Ishikawa (cell line): ENCODE data around the gene ADIPOQ.
A peak's percentile ranks its signal among the peaks of the same experiment; 100 is the strongest.

Experiments used
- CEBPB ChIP-seq: IDR thresholded peaks from 2 replicates; pipeline ENCODE4 v1.6.1; 2012
- CREB1 ChIP-seq: IDR thresholded peaks from 2 replicates; pipeline ENCODE4 v1.6.1; 2012; ENCODE audit warnings: low read depth
- EGR1 ChIP-seq: IDR thresholded peaks from 2 replicates; pipeline ENCODE4 v1.6.1; 2012
- EP300 ChIP-seq: IDR thresholded peaks from 2 replicates; pipeline ENCODE4 v1.6.1; 2012; ENCODE audit warnings: borderline replicate concordance
- FOXM1 ChIP-seq: IDR thresholded peaks from 2 replicates; pipeline ENCODE4 v1.6.1; 2012; ENCODE audit warnings: low read depth, borderline replicate concordance
- NFIC ChIP-seq: IDR thresholded peaks from 2 replicates; pipeline ENCODE4 v1.6.1; 2012
- RAD21 ChIP-seq: IDR thresholded peaks from 2 replicates; pipeline ENCODE4 v1.6.1; 2012; ENCODE audit warnings: low read depth
- TAF1 ChIP-seq: IDR thresholded peaks from 2 replicates; pipeline ENCODE4 v1.6.1; 2012; ENCODE audit warnings: low read depth, mild to moderate bottlenecking
- TCF12 ChIP-seq: IDR thresholded peaks from 2 replicates; pipeline ENCODE4 v1.6.1; 2012; ENCODE audit warnings: low read depth
- TEAD4 ChIP-seq: IDR thresholded peaks from 2 replicates; pipeline ENCODE4 v1.6.1; 2012
- USF1 ChIP-seq: IDR thresholded peaks from 2 replicates; pipeline ENCODE4 v1.6.1; 2012
- YY1 ChIP-seq: IDR thresholded peaks from 2 replicates; pipeline ENCODE4 v1.6.1; 2012; ENCODE audit warnings: low read depth
- ZBTB7A ChIP-seq: IDR thresholded peaks from 2 replicates; pipeline ENCODE4 v1.6.1; 2012; ENCODE audit warnings: low read depth
- TF ChIP-seq, protein P1 (sequence below): IDR thresholded peaks from 2 replicates; pipeline ENCODE4 v1.6.1; 2012
- TF ChIP-seq, protein P2 (sequence below): IDR thresholded peaks from 2 replicates; pipeline ENCODE4 v1.6.1; 2012; ENCODE audit warnings: low read depth, mild to moderate bottlenecking

The ADIPOQ gene

DNA sequence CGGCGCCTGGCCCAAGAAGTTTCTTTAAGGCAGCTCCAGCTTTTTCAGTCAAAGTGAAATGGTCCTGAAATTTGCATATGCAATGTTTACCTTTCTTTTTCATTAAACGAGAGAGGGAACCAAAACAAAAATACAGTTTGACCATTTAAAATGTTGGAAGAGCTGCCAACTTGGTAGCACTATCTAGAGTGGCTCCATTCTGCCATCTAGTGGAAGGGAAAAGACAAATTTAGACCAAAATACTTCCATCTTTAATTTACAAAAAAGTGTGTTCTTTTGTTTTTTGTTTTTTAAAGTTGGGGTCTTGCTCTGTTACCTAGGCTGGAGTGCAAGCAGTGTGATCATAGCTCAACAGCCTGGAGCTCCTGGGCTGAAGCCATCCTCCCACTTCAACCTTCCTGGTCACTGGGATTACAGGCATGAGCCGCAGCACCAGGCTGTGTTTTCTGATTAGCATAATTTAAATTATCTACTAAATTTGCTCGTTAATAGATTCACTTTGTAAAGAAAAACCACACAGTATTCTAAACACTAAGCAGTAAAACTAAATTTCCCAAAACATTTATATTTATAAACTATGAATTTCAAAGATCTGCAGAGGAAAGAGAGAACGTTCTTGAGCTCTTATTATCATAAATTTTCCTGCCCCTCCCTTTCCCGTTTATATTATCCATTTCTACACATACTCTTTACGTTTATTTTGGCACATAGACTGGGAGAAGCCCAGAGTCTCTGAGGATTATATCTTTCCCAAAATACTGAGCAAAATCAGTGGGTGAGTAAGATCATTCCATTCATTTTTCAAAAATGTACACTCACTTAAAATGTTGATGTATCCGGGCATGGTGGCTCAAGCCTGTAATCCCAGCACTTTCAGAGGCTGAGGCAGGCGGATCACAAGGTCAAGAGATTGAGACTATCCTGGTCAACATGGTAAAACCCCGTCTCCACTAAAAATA, 20.8 kb upstream of the ADIPOQ start:
- TF ChIP-seq YY1: 0 out of 2 replicates have a peak, but pooled peaks have one; percentile 45
- TF ChIP-seq NFIC: peak; percentile 29; the same call in 1 of the 2 replicates
- TF ChIP-seq FOXM1: no peak
- TF ChIP-seq RAD21: peak; percentile 84

- TF ChIP-seq CREB1 (no peak), EGR1 (no peak), TAF1 (no peak), RAD21 (no peak)
- TF ChIP-seq, protein P1, sequence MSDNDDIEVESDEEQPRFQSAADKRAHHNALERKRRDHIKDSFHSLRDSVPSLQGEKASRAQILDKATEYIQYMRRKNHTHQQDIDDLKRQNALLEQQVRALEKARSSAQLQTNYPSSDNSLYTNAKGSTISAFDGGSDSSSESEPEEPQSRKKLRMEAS: no peak
Observed at GRCh38 chr3:186823386-186823785, 19.1 kb upstream of the ADIPOQ start.

DNA sequence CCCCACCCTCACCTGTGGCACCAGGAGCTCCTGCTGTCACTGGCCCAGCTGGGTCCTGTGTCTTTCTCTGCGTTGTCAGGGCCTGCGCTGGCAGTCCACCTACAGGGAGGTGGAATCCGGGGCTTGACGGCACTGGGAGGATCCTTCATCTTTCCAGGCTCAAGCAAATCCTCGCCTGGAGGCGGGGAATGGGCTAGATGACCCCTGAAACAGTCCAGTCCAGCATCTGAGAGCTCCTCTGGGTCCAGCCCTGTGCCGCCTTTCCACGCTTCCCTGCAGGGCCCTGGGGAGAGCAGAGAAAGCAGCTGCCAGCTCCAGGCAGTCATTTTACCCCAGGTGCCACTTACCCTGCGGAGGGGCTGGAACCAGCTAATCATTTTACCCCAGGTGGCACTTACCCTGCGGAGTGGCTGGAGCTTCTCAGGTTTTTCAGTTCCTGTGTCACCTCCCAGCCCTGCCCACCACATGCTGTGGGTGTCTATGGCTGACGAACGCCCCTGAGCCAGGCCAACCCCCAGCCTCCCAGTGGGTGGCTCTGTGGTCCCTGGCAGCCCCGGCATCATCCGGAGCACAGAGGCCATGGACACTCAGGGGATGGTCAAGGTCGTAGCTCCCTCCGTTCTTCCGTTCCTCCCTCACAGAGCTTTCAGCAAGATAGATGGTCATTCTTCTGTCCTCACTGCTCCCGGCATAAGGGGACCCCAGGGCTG, 17.9 kb upstream of the ADIPOQ start:
- no peak for TF ChIP-seq NFIC
- TF ChIP-seq TAF1: no peak

- TF ChIP-seq NFIC (no peak), TAF1 (no peak), YY1 (no peak), ZBTB7A (no peak), FOXM1 (no peak), RAD21 (no peak), EGR1 (no peak)
Observed at GRCh38 chr3:186825294-186825821, 17.2 kb upstream of the ADIPOQ start.

GRCh38 chr3:186825872-186826409, 16.6 kb upstream of the ADIPOQ start:
- TF ChIP-seq, protein P1: no peak
- TF ChIP-seq EP300 (no peak), RAD21 (no peak), TCF12 (no peak), NFIC (no peak), ZBTB7A (no peak), FOXM1 (no peak), YY1 (no peak), CREB1 (no peak)
- TF ChIP-seq, protein P2, sequence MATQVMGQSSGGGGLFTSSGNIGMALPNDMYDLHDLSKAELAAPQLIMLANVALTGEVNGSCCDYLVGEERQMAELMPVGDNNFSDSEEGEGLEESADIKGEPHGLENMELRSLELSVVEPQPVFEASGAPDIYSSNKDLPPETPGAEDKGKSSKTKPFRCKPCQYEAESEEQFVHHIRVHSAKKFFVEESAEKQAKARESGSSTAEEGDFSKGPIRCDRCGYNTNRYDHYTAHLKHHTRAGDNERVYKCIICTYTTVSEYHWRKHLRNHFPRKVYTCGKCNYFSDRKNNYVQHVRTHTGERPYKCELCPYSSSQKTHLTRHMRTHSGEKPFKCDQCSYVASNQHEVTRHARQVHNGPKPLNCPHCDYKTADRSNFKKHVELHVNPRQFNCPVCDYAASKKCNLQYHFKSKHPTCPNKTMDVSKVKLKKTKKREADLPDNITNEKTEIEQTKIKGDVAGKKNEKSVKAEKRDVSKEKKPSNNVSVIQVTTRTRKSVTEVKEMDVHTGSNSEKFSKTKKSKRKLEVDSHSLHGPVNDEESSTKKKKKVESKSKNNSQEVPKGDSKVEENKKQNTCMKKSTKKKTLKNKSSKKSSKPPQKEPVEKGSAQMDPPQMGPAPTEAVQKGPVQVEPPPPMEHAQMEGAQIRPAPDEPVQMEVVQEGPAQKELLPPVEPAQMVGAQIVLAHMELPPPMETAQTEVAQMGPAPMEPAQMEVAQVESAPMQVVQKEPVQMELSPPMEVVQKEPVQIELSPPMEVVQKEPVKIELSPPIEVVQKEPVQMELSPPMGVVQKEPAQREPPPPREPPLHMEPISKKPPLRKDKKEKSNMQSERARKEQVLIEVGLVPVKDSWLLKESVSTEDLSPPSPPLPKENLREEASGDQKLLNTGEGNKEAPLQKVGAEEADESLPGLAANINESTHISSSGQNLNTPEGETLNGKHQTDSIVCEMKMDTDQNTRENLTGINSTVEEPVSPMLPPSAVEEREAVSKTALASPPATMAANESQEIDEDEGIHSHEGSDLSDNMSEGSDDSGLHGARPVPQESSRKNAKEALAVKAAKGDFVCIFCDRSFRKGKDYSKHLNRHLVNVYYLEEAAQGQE: no peak

- TF ChIP-seq, protein P1: peak; percentile 34
- no peak for TF ChIP-seq YY1
Observed at GRCh38 chr3:186826410-186826975, 16.0 kb upstream of the ADIPOQ start.

DNA sequence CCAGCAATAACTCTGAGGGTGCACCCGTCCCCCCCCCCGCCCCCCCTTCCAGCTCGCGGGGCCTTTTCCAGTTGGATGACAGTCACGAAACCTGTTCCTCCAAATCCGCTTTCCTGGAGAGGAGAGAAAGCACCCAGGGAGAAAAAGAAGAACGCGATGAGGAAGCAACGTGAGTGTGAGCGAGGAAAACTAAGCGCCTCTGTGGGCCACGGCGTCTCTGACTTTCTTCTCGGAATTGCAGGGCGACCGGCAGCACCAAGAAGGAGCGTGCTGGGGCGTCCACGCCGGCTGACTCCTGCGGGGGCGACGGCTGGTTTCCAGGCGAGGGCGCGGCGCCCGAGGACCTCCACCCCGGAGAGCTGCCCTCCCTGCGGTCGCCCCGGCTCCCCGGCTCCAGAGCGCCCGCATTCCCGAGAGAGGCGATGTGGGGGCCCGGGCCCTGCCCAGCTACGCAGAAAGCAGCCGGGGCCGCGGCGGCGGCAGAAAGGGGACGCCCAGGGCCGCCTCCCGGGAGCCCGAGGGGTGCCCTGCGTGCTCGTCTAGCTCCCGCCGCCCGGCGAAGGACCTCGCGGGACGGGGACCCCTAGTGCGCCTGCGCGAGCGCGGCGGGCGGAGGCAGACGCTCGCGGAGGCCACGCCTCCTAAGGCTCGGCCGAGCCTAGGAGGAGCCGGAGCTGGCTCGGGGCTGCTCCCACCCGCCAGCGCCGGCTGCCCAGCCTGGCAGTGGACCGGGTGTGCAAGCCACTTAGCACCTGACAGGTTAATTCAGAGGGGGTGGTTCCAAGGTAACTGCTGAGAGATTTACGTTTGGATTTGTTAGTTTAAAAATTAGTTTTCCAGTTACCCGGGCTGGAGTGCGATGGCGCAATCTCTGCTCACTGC, 15.3 kb upstream of the ADIPOQ start:
- 0 out of 2 replicates have a peak, but pooled peaks have one; percentile 65 for TF ChIP-seq ZBTB7A
- peak; percentile 55; the same call in 1 of the 2 replicates for TF ChIP-seq TAF1
- TF ChIP-seq, protein P1: peak; percentile 85
- no peak for TF ChIP-seq USF1
- TF ChIP-seq TEAD4: no peak
- TF ChIP-seq CREB1: no peak
- peak; percentile 97 for TF ChIP-seq CEBPB
- TF ChIP-seq EP300: no peak
- TF ChIP-seq RAD21: no peak
- no peak for TF ChIP-seq FOXM1
- TF ChIP-seq YY1: no peak
- TF ChIP-seq TCF12: peak; percentile 51; the same call in 1 of the 2 replicates
- no peak for TF ChIP-seq NFIC
- TF ChIP-seq, protein P2: no peak
- peak; percentile 39; the same call in 1 of the 2 replicates for TF ChIP-seq EGR1
